ENCODE measurements around the gene ANTXR1. TPM values are rescaled to one million over a fixed set of nuclear protein-coding genes. Genes with fewer than 3 reads are reported as not detected.

The ANTXR1 gene
- total and polyA plus RNA-seq, 2 of the 8 experiments (the other 6 are each of a cell fraction or from before 2014, with no cell fraction given), result 15.8 to 44.3 TPM

GRCh38 chr2:69022548-69022947 lies 9.6 kb downstream of the ANTXR1 start:
- no peak overlapping the region for H3K4me2 ChIP-seq (ENCODE audit: insufficient read depth in 1 of 2, low read depth in 2 of 2, low read length in 2 of 2)
- H3K79me2 ChIP-seq (ENCODE audit: control insufficient read depth in 1 of 2, insufficient read depth in 2 of 2, low read length in 2 of 2), result peaks cover 0 to 72% of the 10 kb centered on the region in 2 experiments; a peak in 2 of 4 replicates
- no peak overlapping the region for H2BK15ac ChIP-seq (ENCODE audit: low read length)
- CTCF ChIA-PET (ENCODE audit: partially characterized antibody), result interaction anchor here (1.0 to 2.4 kb wide), 3 partner anchors 9 to 284 kb away, joined by 3 to 8 read pairs (median 4); partner anchors contain the start of gene ANTXR1
- peaks cover 0 to 8% (median 1%) of the 10 kb centered on the region in 4 experiments; a peak in 1 of 7 replicates for H3K4me1 ChIP-seq (replicated peaks in 1 of 4; ENCODE audit: control insufficient read depth in 3 of 4, insufficient read depth in 4 of 4, low read length in 3 of 4)
- POLR2A ChIA-PET (ENCODE audit: partially characterized antibody), result no interaction called here
- H3K27ac ChIP-seq (ENCODE audit: low read depth, low read length), result no peak overlapping the region
- no peak overlapping the region for H3K56ac ChIP-seq (replicated peaks; ENCODE audit: insufficient read length, low read depth, low read length)
- DNase-seq (ENCODE audit: low read depth in 1 of 2, low spot score in 2 of 2) (no peak), FAIRE-seq (no peak)
- H3K4ac ChIP-seq (replicated peaks; ENCODE audit: insufficient read length, low read depth, low read length), result no peak overlapping the region
- no peak overlapping the region for H2BK120ac ChIP-seq (replicated peaks; ENCODE audit: low read depth, low read length)
- no peak overlapping the region for H2BK20ac ChIP-seq (ENCODE audit: low read length)
- no peak overlapping the region for H3K23ac ChIP-seq (ENCODE audit: insufficient read length)
- H3K4me3 ChIP-seq (ENCODE audit: extremely low read depth in 1 of 4, insufficient read depth in 2 of 4, low read depth in 3 of 4, low read length in 4 of 4), result no peak overlapping the region
- H4K91ac ChIP-seq (replicated peaks; ENCODE audit: insufficient read length, low read length), result no peak overlapping the region
- no peaks in the 10 kb centered on the region for H3K9me3 ChIP-seq (ENCODE audit: insufficient read depth in 2 of 2, low read depth in 1 of 2, low read length in 1 of 2)
- no peak overlapping the region for H3K9ac ChIP-seq (replicated peaks in 1 of 4; ENCODE audit: extremely low read depth in 1 of 4, low read depth in 3 of 4, low read length in 3 of 4)
- H3K79me1 ChIP-seq (ENCODE audit: low read depth, low read length), result no peaks in the 10 kb centered on the region; the same call in 1 of the 2 replicates
- H2BK12ac ChIP-seq (ENCODE audit: low read depth, low read length), result no peak overlapping the region
- H2AFZ ChIP-seq (ENCODE audit: low read length), result no peak overlapping the region
- peaks cover 2 to 13% of the 10 kb centered on the region in 2 experiments for H4K20me1 ChIP-seq (replicated peaks in 1 of 2; ENCODE audit: control insufficient read depth in 1 of 2, insufficient read depth in 2 of 2, low read length in 2 of 2)
- TF ChIP-seq USF2 (IDR thresholded peaks at IDR 0.05; ENCODE audit: low read length) (no peak), SIN3A (conservative IDR thresholded peaks at IDR 0.05 in 1 of 2, IDR thresholded peaks at IDR 0.05 in 1 of 2; ENCODE audit: low read depth in 1 of 2, low read length in 2 of 2) (no peak), ZNF274 (IDR thresholded peaks at IDR 0.05; ENCODE audit: borderline replicate concordance, extremely low read depth, low read length) (no peak), JUN (IDR thresholded peaks at IDR 0.05; ENCODE audit: low read depth, low read length) (no peak), KDM1A (IDR thresholded peaks at IDR 0.05; ENCODE audit: borderline replicate concordance, low read length) (no peak), SIX5 (IDR thresholded peaks at IDR 0.05; ENCODE audit: low read depth, low read length) (no peak), KDM5A (IDR thresholded peaks at IDR 0.05; ENCODE audit: low read length) (no peak), NANOG (IDR thresholded peaks at IDR 0.05; ENCODE audit: insufficient read depth, low read depth, low read length, poor library complexity, severe bottlenecking) (no peak), MAFK (IDR thresholded peaks at IDR 0.05; ENCODE audit: low read depth, low read length) (no peak), SP4 (IDR thresholded peaks at IDR 0.05; ENCODE audit: low read length) (no peak), SUZ12 (IDR thresholded peaks at IDR 0.05; ENCODE audit: low read length) (no peak), CBX5 (IDR thresholded peaks at IDR 0.05; ENCODE audit: low read depth, low read length) (no peak), EZH2 (IDR thresholded peaks at IDR 0.05; ENCODE audit: low read depth, low read length, severe bottlenecking) (no peak)
- no peak overlapping the region for H2AK5ac ChIP-seq (ENCODE audit: low read depth, low read length)
- H3K18ac ChIP-seq (ENCODE audit: extremely low read depth, low read length), result no peak overlapping the region
- no peak overlapping the region for H4K5ac ChIP-seq (ENCODE audit: insufficient read length, low read depth, low read length)
- H3K27me3 ChIP-seq (replicated peaks in 1 of 4; ENCODE audit: control insufficient read depth in 3 of 4, extremely low read depth in 1 of 4, insufficient read depth in 3 of 4, low read length in 3 of 4), result no peaks in the 10 kb centered on the region
- no peak overlapping the region for H2BK5ac ChIP-seq (ENCODE audit: low read depth, low read length)
- no peaks in the 10 kb centered on the region for H3K36me3 ChIP-seq (ENCODE audit: control insufficient read depth in 2 of 4, insufficient read depth in 4 of 4, low read length in 3 of 4)
- 82% methylated on average over 1 of the region's 1 CpG; no CpG with 5 or more reads in 1 of the 2 experiments for WGBS, 2 experiments (ENCODE audit: extremely low coverage in 1 of 2, insufficient coverage in 1 of 2, insufficient read length in 1 of 2, insufficient replicate concordance in 2 of 2, low coverage in 1 of 2, low lambda C conversion rate in 2 of 2, missing lambda C conversion rate in 1 of 2)
- H4K8ac ChIP-seq (ENCODE audit: extremely low read depth, insufficient read depth, low read length), result no peak overlapping the region
- H3K23me2 ChIP-seq (ENCODE audit: low read depth, low read length), result peaks cover 6% of the 10 kb centered on the region; the same call in 1 of the 2 replicates
- H3K14ac ChIP-seq (ENCODE audit: insufficient read length), result no peak overlapping the region

Measured in H1 (cell line).